Activated naive CD4-positive, alpha-beta T cell (primary cell): ENCODE results near the gene PDE6A.
"Not testable (repeated sequence)": the region's sequence is repeated elsewhere in the genome, so short reads cannot be mapped to it uniquely, and the experiment has no call there.

Experiments
- DNase-seq, 4 experiments: peaks; one replicate each; lab custom pipeline; 2025; lab: John Stamatoyannopoulos, UW

The PDE6A gene

GRCh38 chr5:149951138-149951749, 6.7 kb upstream of the PDE6A start:
- DNase-seq = no peak

DNA sequence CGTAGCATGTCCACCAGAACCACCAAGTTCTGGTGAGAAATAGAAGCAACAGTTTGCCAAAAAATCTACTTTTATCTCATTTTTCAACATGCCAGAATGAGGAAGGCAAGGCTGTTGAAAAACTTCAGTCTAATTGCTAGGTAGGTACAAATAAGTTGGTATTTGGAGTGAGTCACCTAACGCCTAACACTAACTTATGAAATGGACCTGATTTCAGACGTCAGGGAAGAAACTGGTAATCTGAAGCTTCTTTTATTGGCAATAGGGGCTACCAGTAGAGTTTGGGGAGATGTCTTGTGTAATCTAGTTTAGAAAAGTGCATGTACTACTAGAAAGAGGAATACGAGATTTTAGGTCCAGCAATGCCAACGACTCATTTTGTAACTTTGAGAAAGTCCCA, 4.4 kb upstream of the PDE6A start:
- DNase-seq = no peak

- no peak for DNase-seq
Measured at GRCh38 chr5:149946118-149946517, 1.5 kb upstream of the PDE6A start.

DNA sequence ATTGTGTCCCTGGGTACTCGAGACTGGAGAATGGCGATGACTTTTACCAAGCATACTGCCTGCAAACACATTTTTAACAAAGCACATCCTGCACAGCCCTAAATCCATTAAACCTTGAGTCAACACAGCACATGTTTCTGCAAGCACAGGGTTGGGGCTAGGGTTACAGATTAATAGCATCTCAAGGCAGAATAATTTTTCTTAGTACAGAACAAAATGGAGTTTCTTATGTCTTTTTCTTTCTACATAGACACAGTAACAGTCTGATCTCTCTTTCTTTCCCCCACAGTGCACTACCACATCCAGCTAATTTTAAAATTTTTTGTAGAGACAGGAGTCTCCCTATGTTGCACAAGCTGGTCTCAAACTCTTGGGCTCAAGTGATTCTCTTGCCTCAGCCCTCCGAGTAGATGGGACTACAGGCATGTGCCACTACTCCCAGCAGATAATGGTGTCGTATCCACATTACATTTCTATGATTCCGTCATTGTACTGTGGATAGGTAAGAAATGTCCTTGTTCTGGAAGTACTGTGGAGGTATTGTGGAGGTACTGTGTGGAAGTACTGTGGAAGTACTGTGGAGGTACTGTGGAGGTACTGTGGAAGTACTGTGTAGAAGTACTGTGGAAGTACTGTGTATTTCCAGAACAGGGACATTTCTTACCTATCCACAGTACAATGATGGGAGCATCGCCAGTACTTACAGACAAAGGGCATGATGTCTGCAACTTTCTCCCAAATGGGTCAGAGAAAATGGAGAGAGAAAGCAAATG, 1.2 kb downstream of the PDE6A start:
- DNase-seq = not testable (repeated sequence)

DNA sequence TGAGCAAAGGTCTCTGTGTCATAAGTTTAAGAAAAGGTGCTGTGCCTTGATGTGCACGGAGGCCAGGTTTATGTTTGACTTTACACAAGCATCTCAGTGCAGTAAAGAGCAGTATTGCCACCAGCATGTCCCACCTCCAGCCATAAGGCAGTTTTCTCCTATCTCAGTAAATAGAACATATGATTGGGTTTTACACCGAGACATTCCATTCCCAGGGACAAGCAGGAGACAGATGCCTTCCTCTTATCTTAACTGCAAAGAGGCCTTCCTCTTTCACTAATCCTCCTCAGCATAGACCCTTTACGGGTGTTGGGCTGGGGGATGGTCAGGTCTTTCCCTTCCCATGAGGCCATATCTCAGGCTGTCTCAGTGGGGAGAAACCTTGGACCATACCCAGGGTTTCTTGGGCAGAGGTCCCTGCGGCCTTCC, 1.8 kb downstream of the PDE6A start:
- DNase-seq = not testable (repeated sequence)

GRCh38 chr5:149942199-149942598, 2.4 kb downstream of the PDE6A start:
- no peak for DNase-seq

DNA sequence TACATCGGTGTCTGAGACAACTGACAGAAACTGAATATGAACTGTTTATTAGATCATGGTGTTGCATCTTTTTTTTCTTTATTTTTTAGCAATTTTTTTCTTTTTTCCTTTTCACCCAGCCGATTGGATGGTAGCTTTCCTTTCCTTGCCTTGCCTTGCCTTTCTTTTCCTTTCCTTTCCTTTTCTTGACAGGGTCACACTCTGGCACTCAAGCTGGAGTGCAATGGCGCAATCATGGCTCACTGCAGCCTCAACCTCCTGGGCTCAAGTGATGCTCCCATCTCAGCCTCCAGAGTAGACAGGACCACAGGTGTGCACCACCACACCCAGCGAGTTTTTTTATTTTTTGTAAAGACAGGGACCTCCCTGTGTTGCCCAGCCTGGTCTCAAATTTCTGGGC, 2.8 kb downstream of the PDE6A start:
- no peak for DNase-seq

DNA sequence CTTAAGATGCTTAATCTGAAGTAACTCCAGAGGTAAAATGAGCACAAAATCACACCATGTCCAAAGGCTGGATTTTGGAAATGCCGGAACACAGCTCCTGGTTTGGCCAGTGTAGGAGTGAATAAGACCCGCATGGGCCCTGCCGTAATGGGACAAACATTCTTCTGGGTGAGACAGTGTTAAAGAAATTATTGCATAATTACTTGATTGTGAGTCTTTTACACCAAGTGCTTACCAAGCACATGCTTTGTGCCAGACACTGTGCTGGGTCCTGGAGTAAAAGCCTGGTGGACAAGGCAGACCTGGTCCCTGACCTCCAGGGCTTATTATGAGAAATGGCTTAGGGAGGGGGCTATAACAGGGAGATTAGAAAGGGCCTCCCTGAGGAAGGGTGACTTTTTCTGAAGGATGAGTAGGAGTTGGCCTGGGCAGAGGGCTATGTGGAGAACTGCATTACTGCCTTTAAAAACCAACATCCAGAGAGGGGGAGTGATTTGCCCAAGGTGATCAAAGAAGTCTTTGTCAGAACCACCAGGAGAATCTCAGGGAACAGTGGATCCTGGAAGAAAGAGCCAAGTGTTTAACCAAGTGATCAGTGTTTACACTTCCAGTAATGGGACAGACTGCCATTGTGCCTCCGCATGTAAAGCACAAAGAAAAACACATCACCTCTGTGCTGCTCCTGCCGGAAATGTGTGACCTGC, 3.5 kb downstream of the PDE6A start:
- DNase-seq = no peak

GRCh38 chr5:149940077-149940574, 4.5 kb downstream of the PDE6A start:
- no peak for DNase-seq

DNA sequence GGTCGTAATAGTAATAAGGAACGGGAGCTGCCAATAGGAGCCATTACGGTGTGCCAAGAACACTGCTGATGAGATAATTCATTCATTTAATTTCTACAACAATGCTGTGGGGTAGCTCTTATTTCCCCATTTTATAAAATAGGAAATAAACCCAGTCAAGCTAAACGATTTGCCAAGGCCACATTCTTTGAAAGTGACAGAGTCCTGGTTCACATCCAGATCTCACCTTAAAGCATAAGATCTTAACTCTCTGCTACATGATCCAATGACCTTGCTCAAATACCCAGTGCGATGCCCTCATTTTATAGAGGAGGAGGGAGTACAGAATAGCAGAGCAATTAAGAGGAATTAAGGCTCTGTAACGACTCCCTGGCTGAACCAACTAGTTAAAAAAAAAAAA, 5.0 kb downstream of the PDE6A start:
- no peak for DNase-seq

DNA sequence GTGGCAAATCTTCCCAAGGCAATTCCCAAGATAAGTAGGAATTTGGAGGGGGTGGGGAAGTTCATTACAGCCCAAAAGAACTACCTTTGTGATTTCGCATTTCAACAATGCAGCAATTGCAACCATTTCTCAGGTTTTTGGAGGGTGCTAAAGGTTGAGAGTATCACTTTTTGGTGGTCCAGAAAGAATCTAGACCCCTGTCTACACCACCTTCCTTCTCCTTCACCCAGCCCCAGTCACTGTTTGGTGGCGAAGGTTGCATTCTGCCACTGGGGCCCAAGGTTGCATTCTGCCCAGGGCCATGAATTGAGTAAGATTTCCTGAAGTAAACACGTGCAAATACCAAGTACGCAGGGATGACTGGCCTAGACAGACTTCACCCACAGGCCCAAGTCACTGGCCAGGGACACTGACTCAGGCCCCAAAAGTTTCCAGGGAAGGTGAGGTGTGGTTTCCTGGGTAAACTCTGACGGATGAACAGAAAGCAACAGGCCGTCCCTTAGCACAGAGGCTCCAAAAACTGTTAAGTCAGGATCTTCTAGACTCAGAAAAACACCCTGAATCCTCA, 5.7 kb downstream of the PDE6A start:
- DNase-seq = no peak

DNA sequence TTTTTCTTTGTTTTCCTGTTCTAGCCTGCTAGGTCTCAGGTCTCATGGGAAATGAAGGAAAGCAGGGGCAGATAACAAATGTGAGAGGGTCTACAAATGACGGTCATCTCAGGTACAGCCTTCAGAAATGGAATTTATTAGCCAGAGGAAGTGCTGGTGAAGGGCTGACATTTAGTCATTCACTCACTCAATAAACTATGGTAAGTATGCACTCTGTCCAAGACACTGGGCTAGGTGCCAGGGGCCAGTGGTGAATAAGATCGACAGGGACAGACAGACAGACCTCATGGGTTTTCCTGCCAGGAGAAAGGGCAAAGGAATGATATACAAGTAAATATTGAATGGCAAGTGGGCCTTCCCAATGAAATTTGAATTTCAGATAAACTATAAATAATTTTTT, 6.3 kb downstream of the PDE6A start:
- DNase-seq = no peak

GRCh38 chr5:149937610-149938009, 7.0 kb downstream of the PDE6A start:
- DNase-seq = no peak

DNA sequence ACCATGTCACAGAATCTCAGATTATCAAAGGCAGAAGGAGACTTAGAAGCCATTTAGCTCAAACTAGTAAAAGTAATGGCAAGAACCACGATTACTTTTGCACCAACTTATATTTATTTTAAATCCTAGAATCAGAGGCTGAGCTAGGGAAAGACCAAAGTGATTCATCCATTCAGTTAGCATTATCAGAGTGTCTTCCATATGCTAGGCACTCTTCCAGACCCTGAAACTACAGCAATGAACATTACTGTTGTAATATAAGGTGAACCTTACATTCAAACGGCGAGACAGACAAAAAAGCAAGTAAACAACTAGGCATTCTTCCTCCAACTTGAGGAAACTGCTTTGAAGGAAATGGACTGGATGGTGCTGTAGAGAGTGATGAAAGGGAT, 7.9 kb downstream of the PDE6A start:
- DNase-seq = no peak

DNA sequence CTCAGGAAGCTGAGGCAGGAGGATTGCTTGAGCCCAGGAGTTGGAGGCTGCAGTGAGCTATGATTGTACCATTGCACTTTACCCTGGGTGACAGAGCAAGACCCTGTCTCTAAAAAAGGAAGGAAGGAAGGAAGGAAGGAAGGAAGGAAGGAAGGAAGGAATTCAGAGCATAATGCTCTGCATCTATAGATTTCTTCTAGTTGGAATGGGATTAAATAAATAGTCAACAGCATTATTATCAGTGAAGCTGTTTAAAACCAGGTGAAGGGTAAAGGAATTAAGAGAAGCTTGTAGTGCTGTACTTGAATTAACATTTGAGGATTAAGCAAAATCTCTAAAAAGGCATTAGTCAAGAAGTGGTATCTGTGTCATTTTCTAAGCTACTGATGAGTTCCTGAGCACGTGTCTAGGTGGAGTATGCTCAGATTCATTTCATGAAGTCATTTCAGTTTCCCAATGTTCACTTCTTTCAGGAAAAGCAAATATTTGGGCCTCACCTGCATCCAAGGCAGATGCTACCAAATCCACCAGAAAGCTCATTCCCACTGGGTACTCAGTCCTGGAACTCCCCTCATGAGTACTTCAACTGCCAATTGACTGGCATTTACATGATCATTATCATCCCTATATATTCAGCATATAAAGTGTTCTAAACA, 8.4 kb downstream of the PDE6A start:
- no peak for DNase-seq

GRCh38 chr5:149935431-149935901, 9.1 kb downstream of the PDE6A start:
- no peak for DNase-seq

GRCh38 chr5:149932445-149933350, 11.9 kb downstream of the PDE6A start:
- DNase-seq = no peak

DNA sequence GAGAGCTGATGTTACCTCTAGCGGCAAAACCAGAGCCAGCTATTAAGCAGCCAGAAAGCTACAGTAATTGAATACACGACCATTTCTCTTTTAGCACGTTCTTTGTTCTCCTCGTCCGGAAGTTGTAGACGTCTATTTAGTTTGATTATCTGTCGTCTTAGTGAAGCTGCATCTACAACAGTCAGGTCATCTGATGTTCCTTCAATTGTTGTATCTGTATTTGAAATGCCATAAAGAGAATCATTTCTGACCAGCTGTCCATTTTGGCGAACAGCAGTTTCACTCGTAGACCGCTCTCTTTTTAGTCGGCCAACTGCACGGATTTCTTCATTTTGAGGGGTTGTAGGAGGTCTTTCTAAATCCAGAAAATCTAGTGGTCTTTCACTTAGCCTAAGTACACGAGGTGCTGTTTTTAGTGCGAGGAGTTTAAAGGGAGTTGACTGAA, 12.6 kb downstream of the PDE6A start:
- DNase-seq = no peak

- DNase-seq = no peak
Measured at GRCh38 chr5:149930749-149931574, 13.6 kb downstream of the PDE6A start.
